ENCODE data around the gene CDH6. TPM values are rescaled to one million over a fixed set of nuclear protein-coding genes. Genes with fewer than 3 reads are reported as not detected.

The CDH6 gene
- total and polyA plus RNA-seq, 10 of the 15 experiments (the other 5 are each of a cell fraction or from before 2014, with no cell fraction given) = 0.01 TPM; not detected in 9

DNA sequence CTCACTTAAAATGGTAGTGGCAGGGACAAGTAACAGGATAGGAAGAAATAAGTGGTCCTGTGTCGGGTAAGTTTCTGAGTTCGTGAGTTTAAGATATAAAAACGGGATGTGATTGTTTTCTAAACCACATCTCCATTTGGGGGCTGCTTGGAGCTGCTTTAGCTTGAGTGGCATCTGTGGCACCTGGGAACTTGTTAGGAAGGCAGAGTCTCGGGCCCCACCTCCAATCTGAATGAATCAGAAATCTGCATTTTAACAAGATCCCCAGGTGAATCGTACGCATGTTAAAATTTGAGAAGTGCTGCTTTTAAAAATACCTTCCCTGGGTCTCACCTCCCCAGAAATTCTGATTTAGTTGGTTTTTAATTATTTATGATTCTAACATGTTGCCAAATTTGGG lies 78.1 kb downstream of the CDH6 start (continued):
- TF ChIP-seq, protein P1, sequence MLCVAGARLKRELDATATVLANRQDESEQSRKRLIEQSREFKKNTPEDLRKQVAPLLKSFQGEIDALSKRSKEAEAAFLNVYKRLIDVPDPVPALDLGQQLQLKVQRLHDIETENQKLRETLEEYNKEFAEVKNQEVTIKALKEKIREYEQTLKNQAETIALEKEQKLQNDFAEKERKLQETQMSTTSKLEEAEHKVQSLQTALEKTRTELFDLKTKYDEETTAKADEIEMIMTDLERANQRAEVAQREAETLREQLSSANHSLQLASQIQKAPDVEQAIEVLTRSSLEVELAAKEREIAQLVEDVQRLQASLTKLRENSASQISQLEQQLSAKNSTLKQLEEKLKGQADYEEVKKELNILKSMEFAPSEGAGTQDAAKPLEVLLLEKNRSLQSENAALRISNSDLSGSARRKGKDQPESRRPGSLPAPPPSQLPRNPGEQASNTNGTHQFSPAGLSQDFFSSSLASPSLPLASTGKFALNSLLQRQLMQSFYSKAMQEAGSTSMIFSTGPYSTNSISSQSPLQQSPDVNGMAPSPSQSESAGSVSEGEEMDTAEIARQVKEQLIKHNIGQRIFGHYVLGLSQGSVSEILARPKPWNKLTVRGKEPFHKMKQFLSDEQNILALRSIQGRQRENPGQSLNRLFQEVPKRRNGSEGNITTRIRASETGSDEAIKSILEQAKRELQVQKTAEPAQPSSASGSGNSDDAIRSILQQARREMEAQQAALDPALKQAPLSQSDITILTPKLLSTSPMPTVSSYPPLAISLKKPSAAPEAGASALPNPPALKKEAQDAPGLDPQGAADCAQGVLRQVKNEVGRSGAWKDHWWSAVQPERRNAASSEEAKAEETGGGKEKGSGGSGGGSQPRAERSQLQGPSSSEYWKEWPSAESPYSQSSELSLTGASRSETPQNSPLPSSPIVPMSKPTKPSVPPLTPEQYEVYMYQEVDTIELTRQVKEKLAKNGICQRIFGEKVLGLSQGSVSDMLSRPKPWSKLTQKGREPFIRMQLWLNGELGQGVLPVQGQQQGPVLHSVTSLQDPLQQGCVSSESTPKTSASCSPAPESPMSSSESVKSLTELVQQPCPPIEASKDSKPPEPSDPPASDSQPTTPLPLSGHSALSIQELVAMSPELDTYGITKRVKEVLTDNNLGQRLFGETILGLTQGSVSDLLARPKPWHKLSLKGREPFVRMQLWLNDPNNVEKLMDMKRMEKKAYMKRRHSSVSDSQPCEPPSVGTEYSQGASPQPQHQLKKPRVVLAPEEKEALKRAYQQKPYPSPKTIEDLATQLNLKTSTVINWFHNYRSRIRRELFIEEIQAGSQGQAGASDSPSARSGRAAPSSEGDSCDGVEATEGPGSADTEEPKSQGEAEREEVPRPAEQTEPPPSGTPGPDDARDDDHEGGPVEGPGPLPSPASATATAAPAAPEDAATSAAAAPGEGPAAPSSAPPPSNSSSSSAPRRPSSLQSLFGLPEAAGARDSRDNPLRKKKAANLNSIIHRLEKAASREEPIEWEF (IDR thresholded peaks at IDR 0.05; ENCODE audit: insufficient replicate concordance, low read depth, low read length) = no peak
- TF ChIP-seq ZNF217 (IDR thresholded peaks at IDR 0.05) (no peak), BRCA1 (IDR thresholded peaks at IDR 0.05; ENCODE audit: low read depth, low read length) (no peak)
- TF ChIP-seq, protein P2, sequence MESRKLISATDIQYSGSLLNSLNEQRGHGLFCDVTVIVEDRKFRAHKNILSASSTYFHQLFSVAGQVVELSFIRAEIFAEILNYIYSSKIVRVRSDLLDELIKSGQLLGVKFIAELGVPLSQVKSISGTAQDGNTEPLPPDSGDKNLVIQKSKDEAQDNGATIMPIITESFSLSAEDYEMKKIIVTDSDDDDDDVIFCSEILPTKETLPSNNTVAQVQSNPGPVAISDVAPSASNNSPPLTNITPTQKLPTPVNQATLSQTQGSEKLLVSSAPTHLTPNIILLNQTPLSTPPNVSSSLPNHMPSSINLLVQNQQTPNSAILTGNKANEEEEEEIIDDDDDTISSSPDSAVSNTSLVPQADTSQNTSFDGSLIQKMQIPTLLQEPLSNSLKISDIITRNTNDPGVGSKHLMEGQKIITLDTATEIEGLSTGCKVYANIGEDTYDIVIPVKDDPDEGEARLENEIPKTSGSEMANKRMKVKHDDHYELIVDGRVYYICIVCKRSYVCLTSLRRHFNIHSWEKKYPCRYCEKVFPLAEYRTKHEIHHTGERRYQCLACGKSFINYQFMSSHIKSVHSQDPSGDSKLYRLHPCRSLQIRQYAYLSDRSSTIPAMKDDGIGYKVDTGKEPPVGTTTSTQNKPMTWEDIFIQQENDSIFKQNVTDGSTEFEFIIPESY (IDR thresholded peaks at IDR 0.05) = no peak
- TF ChIP-seq, protein P3, sequence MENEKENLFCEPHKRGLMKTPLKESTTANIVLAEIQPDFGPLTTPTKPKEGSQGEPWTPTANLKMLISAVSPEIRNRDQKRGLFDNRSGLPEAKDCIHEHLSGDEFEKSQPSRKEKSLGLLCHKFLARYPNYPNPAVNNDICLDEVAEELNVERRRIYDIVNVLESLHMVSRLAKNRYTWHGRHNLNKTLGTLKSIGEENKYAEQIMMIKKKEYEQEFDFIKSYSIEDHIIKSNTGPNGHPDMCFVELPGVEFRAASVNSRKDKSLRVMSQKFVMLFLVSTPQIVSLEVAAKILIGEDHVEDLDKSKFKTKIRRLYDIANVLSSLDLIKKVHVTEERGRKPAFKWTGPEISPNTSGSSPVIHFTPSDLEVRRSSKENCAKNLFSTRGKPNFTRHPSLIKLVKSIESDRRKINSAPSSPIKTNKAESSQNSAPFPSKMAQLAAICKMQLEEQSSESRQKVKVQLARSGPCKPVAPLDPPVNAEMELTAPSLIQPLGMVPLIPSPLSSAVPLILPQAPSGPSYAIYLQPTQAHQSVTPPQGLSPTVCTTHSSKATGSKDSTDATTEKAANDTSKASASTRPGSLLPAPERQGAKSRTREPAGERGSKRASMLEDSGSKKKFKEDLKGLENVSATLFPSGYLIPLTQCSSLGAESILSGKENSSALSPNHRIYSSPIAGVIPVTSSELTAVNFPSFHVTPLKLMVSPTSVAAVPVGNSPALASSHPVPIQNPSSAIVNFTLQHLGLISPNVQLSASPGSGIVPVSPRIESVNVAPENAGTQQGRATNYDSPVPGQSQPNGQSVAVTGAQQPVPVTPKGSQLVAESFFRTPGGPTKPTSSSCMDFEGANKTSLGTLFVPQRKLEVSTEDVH (IDR thresholded peaks at IDR 0.05; ENCODE audit: low read depth, partially characterized antibody) = no peak
